Neural crest cell (in vitro differentiated cells): ENCODE measurements around the gene ZNF569. TPM values are rescaled to one million over a fixed set of nuclear protein-coding genes. Genes with fewer than 3 reads are reported as not detected.

Experiments used
- DNase-seq: peaks from one replicate; pipeline ENCODE4 v3.0.0; 2021; ENCODE audit warnings: low read depth, mixed read lengths, low spot score
- H3K27ac Mint-ChIP-seq: one replicate; pipeline ENCODE4 v1.8.0; 2021; ENCODE audit warnings: mild to moderate bottlenecking, mixed read lengths; ENCODE audit not compliant: unreplicated experiment
- H3K27me3 Mint-ChIP-seq: 2 replicates; pipeline ENCODE4 v1.8.0; 2021; ENCODE audit warnings: low read depth, mild to moderate bottlenecking, mixed read lengths
- H3K36me3 Mint-ChIP-seq: 2 replicates; pipeline ENCODE4 v1.8.0; 2021; ENCODE audit warnings: low read depth, mild to moderate bottlenecking, mixed read lengths
- H3K4me1 Mint-ChIP-seq: 2 replicates; pipeline ENCODE4 v1.8.0; 2021; ENCODE audit warnings: mixed read lengths
- H3K4me3 Mint-ChIP-seq: one replicate; pipeline ENCODE4 v1.8.0; 2021; ENCODE audit warnings: mild to moderate bottlenecking, mixed read lengths
- H3K9me3 Mint-ChIP-seq: 2 replicates; pipeline ENCODE4 v1.8.0; 2021; ENCODE audit warnings: mixed read lengths
- CTCF ChIP-seq: fragments of 200-600 bp; sonication (generic); conservative IDR thresholded peaks from 2 replicates; pipeline ENCODE4 v1.5.0; 2021; ENCODE audit warnings: antibody characterized with exemption, mild to moderate bottlenecking
- long read RNA-seq: library from polyadenylated mRNA; unstranded; transcript quantifications from one replicate; pipeline ENCODE4 v2.0.0, GENCODE V29; 2020
- total RNA-seq: library from RNA; stranded (reverse); gene quantifications from 2 replicates; pipeline ENCODE4 v1.2.1, GENCODE V29; 2021

ZNF569 gene
- total RNA-seq = 9.9 and 12.6 TPM in 2 replicates
- long read RNA-seq, full-length matches to known transcripts = 20 of 42 reads
- long read RNA-seq, partial matches to known transcripts = 6 of 42 reads
- long read RNA-seq, other reads (novel, unspliced or antisense) = 16 of 42 reads

- peak; percentile 70 for DNase-seq
- H3K36me3 Mint-ChIP-seq = peaks cover 33% of the 10 kb centered on the region
- peak within 1 kb of the TSS; percentile 99 for H3K4me3 Mint-ChIP-seq
- H3K9me3 Mint-ChIP-seq = peaks cover 10% of the 10 kb centered on the region
- no peaks in the 10 kb centered on the region for H3K27me3 Mint-ChIP-seq
- peak within 1 kb of the TSS; percentile 95 for H3K27ac Mint-ChIP-seq
- peaks cover 33% of the 10 kb centered on the region for H3K4me1 Mint-ChIP-seq
- no peak for TF ChIP-seq CTCF
These were observed at the start of gene ZNF569 for GRCh38 chr19:37466798-37467607. TSS of gene ZNF569 (minus strand) at chr19:37467444. CDS start at chr19:37444921, 22,523 bp downstream.

GRCh38 chr19:37513397-37513796 is 46.2 kb upstream of the ZNF569 start:
- H3K36me3 Mint-ChIP-seq = peaks cover 53% of the 10 kb centered on the region
- H3K27me3 Mint-ChIP-seq = no peaks in the 10 kb centered on the region
- peaks cover 12% of the 10 kb centered on the region for H3K9me3 Mint-ChIP-seq
- no peaks in the 10 kb centered on the region for H3K4me1 Mint-ChIP-seq
- TF ChIP-seq CTCF = no peak
- H3K4me3 Mint-ChIP-seq = no peak overlapping the region
- no peak overlapping the region for H3K27ac Mint-ChIP-seq
- no peak for DNase-seq

GRCh38 chr19:37511821-37512220 is 44.6 kb upstream of the ZNF569 start:
- H3K27me3 Mint-ChIP-seq = no peaks in the 10 kb centered on the region
- TF ChIP-seq CTCF = no peak
- peaks cover 12% of the 10 kb centered on the region for H3K9me3 Mint-ChIP-seq
- no peak overlapping the region for H3K4me3 Mint-ChIP-seq
- no peaks in the 10 kb centered on the region for H3K4me1 Mint-ChIP-seq
- no peak for DNase-seq
- no peak overlapping the region for H3K27ac Mint-ChIP-seq
- peaks cover 46% of the 10 kb centered on the region for H3K36me3 Mint-ChIP-seq

GRCh38 chr19:37511186-37511585 is 43.9 kb upstream of the ZNF569 start:
- H3K9me3 Mint-ChIP-seq = peaks cover 12% of the 10 kb centered on the region
- H3K4me1 Mint-ChIP-seq = no peaks in the 10 kb centered on the region
- DNase-seq = no peak
- H3K36me3 Mint-ChIP-seq = peaks cover 43% of the 10 kb centered on the region
- no peak overlapping the region for H3K27ac Mint-ChIP-seq
- no peak for TF ChIP-seq CTCF
- H3K4me3 Mint-ChIP-seq = no peak overlapping the region
- H3K27me3 Mint-ChIP-seq = no peaks in the 10 kb centered on the region

- H3K9me3 Mint-ChIP-seq = peaks cover 7% of the 10 kb centered on the region
- no peaks in the 10 kb centered on the region for H3K27me3 Mint-ChIP-seq
- H3K27ac Mint-ChIP-seq = no peak overlapping the region
- peaks cover 31% of the 10 kb centered on the region for H3K36me3 Mint-ChIP-seq
- no peak for TF ChIP-seq CTCF
- H3K4me1 Mint-ChIP-seq = no peaks in the 10 kb centered on the region
- no peak for DNase-seq
- H3K4me3 Mint-ChIP-seq = no peak overlapping the region
These were observed 39.9 kb upstream of the ZNF569 start for GRCh38 chr19:37507167-37507464.
